Fibroblast of villous mesenchyme (primary cell): ENCODE measurements around the gene CFAP97D1. TPM values are rescaled to one million over a fixed set of nuclear protein-coding genes. Genes with fewer than 3 reads are reported as not detected.

Experiments
- DNase-seq: peaks from one replicate; pipeline ENCODE4 v3.0.0-alpha.2; 2010; ENCODE audit warnings: low read depth
- H3K4me3 ChIP-seq: 2 replicates; pipeline ENCODE4 v1.5.1; 2011; ENCODE audit warnings: low read depth, mild to moderate bottlenecking, low read length
- CTCF ChIP-seq: IDR thresholded peaks from 2 replicates; pipeline ENCODE4 v1.5.1; 2012; ENCODE audit warnings: low read depth, mild to moderate bottlenecking, low read length; ENCODE audit not compliant: insufficient read depth
- total RNA-seq: library from RNA; depleted of rRNA; stranded (reverse); fragments of >200 nt; gene quantifications from 2 replicates; pipeline ENCODE4 v1.2.3, GENCODE V29; 2012

The CFAP97D1 gene
- total RNA-seq, 1 donor: not detected

DNA sequence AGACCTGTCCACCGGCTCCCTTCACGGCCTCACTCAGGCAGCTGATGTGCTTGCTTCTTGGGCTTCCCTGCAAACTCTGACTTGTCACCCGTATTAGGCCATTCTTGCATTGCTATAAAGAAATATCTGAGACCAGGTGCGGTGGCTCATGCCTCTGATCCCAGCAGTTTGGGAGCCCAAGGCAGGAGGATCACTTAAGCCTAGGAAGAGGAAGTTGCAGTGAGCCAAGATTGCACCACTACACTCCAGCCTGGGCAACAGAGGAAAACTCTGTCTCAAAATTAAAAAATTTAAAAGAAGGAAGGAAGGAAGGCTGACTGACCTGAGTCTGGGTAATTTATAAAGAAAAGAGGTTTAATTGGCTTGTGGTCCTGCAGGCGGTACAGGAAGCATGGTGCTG is 38.6 kb upstream of the CFAP97D1 start:
- no peak for DNase-seq

DNA sequence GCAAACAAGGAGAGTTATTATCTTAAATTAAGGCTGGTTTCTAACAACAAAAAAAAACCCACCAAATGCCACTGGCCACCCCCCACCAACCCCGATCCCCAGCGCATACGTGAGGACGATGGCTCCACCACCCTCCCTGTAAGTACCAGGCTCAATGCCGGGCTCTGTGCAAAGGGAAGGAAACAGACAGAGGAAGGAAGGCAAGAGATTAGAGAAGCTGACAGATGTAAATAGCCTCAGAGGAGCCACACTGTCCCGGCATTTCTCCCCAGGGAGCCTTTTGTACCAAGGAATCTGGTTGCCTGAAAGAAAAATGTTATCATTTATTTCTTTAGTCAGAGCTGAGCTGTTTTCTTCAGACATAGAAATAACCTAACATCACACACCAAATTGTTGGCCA is 34.7 kb upstream of the CFAP97D1 start:
- no peak for TF ChIP-seq CTCF
- H3K4me3 ChIP-seq: no peak overlapping the region
- DNase-seq: no peak

More for the DNA sequence above, 38.6 kb upstream of the CFAP97D1 start:
- no peak for TF ChIP-seq CTCF
- no peak overlapping the region for H3K4me3 ChIP-seq

DNA sequence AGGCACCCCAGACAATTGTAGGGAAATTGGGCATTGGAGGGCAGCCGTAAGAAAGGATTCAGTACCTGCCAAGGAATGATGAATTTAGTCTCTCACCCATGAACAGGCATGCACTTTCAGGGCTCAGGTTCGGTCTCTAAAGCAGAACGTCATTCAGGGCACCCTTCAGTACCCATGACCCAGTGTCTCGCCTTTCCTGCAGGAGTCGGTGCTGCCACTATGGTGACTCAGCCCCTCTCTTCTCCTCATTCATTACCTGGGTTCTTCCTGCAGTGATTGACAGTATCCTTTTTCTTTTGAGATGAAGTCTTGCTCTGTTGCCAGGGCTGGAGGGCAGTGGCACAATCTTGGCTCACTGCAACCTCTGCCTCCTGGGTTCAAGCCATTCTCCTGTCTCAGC is 30.1 kb upstream of the CFAP97D1 start:
- no peak for TF ChIP-seq CTCF
- no peak overlapping the region for H3K4me3 ChIP-seq
- no peak for DNase-seq

DNA sequence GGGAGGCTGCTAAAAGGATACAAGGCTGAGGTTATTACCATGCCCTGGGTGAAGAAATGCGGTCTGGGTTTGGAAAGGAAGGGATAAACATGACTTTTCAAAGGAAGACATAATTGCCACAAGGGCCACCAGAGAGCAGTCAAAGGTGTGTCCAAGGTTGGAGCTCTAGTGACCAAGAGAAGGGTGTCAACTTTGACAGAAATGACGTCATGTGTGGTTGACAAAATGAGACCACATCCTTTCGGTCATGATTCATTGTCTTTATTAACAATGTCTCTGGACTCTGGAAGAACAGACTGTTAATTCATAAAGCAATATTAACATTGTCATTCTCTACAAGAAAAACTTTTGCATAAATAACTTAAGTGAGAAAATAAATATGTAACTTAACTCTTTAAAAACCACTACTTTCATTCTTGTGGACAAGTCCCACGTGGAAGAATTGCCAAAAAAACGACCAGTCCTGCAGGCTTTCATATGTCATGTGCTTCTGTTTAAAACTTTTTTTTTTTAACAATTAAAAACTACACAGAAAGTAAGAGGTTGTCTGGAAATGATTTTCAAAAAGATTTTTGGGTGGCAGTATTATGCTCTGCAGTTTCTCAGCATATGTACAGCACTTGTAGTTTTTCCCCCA is 26.6 kb upstream of the CFAP97D1 start:
- DNase-seq: no peak
- no peak for TF ChIP-seq CTCF
- H3K4me3 ChIP-seq: no peak overlapping the region

DNA sequence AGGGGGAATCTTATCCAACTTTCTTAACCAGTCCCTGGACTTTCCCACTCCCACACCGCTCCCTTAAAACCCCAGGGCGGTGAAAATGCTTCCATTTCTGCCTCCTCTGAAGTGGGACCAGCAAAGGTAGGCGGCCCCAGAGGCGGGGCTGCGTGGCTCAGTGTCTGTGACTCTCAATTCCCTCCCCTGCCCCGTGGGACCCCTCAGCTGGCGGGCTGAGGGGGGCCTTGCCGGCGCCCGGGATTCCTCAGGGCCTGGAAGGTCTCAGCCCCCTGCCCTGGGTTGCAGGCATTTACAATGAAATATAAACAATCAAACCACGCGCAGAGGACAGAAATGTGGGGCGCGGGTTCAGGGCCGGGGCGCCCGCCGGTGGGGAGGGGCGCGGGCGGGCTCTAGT is 25.3 kb upstream of the CFAP97D1 start:
- no peak for DNase-seq
- H3K4me3 ChIP-seq: no peak overlapping the region
- TF ChIP-seq CTCF: no peak

DNA sequence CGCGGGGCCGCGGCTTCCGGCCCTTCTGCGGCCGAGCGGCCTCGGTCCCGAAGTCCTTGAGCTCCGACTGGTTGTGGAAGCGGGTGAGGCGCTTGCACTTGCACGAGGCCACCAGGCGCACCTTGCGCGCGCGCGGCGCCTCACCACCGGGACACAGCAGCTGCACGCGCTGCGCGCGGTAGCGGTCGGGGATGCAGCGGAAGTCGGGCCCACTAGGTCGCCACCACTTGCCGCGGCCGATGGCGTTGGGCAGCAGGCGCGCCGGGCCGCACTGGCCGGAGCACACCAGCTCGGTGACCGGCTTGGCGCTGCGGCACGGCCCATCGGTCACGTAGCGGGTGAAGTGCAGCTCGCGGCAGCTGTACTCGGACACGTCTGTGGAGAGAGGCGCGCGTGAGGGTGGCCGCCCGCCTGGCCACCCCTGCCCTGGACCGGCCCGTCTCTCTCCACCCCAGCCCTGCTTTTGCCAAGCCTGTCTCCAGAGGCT is 24.8 kb upstream of the CFAP97D1 start:
- TF ChIP-seq CTCF: no peak
- peak; percentile 40 for DNase-seq
- H3K4me3 ChIP-seq: peak overlapping the region; percentile 14

DNA sequence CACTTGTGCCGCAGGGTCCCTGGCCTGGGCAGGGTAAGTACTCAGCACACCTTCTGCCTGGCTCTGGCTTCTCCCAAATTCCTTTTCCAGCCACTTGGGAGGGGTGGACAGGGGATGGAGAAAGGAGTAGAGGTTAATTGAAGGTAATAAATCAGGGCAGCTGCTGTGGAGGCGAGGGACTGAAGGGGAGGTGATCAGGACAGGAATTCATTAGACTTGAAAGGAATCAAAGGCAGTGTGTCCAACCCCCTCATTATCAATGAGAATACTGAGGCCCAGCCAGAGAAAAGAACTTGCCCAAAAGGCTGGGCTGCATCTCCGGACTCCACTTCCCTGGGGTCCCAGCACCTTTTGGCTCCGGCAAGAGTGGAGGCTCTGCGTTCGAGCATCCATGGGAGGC is 24.0 kb upstream of the CFAP97D1 start:
- DNase-seq: no peak
- H3K4me3 ChIP-seq: no peak overlapping the region
- TF ChIP-seq CTCF: no peak
